Fibroblast of villous mesenchyme (primary cell): Measurements from ENCODE around the gene CD1E. TPM values are rescaled to one million over a fixed set of nuclear protein-coding genes. Genes with fewer than 3 reads are reported as not detected.

Source experiments
- DNase-seq: peaks from one replicate; pipeline ENCODE4 v3.0.0-alpha.2; 2010; ENCODE audit warnings: low read depth
- H3K4me3 ChIP-seq: 2 replicates; pipeline ENCODE4 v1.5.1; 2011; ENCODE audit warnings: low read depth, mild to moderate bottlenecking, low read length
- CTCF ChIP-seq: IDR thresholded peaks from 2 replicates; pipeline ENCODE4 v1.5.1; 2012; ENCODE audit warnings: low read depth, mild to moderate bottlenecking, low read length; ENCODE audit not compliant: insufficient read depth
- total RNA-seq: library from RNA; depleted of rRNA; stranded (reverse); fragments of >200 nt; gene quantifications from 2 replicates; pipeline ENCODE4 v1.2.3, GENCODE V29; 2012

Gene CD1E
- total RNA-seq, 1 donor = not detected

GRCh38 chr1:158391099-158391498 lies 37.4 kb downstream of the CD1E start:
- DNase-seq = no peak
- H3K4me3 ChIP-seq = no peak overlapping the region
- no peak for TF ChIP-seq CTCF

GRCh38 chr1:158393476-158393875 lies 39.8 kb downstream of the CD1E start:
- H3K4me3 ChIP-seq = no peak overlapping the region
- no peak for DNase-seq
- no peak for TF ChIP-seq CTCF

- H3K4me3 ChIP-seq = no peak overlapping the region
- DNase-seq = no peak
- TF ChIP-seq CTCF = no peak
Observed at GRCh38 chr1:158396646-158397045, 43.0 kb downstream of the CD1E start.

GRCh38 chr1:158398818-158399514 lies 45.3 kb downstream of the CD1E start, which contains the start of gene OR10T2:
Gene OR10T2 (minus strand): TSS chr1:158399466. CDS start chr1:158399466, 0 bp downstream.
- no peak within 1 kb of the TSS for H3K4me3 ChIP-seq
- TF ChIP-seq CTCF = no peak
- DNase-seq = no peak

GRCh38 chr1:158400871-158401270 lies 47.2 kb downstream of the CD1E start:
- TF ChIP-seq CTCF = no peak
- no peak for DNase-seq
- no peak overlapping the region for H3K4me3 ChIP-seq

GRCh38 chr1:158407092-158407491 lies 53.4 kb downstream of the CD1E start:
- no peak overlapping the region for H3K4me3 ChIP-seq

More at GRCh38 chr1:158407092-158407491, 53.4 kb downstream of the CD1E start:
- DNase-seq = no peak
- TF ChIP-seq CTCF = no peak

Other genes with a start within 250 kb of the CD1E start
- under 0.01 TPM in 2 replicates for gene CD1D, start 173.0 kb upstream of the CD1E start, total RNA-seq
- gene CD1A, start 99.5 kb upstream of the CD1E start, total RNA-seq = not detected in 2 replicates
- gene CD1C, start 64.0 kb upstream of the CD1E start, total RNA-seq = not detected in 2 replicates
- gene CD1B, start 22.4 kb upstream of the CD1E start, total RNA-seq = not detected in 2 replicates
- gene OR10T2, start 45.6 kb downstream of the CD1E start, total RNA-seq = not detected in 2 replicates
- gene OR10K2, start 72.3 kb downstream of the CD1E start, total RNA-seq = not detected in 2 replicates
- not detected in 2 replicates for gene OR10K1, start 107.9 kb downstream of the CD1E start, total RNA-seq
- not detected in 2 replicates for gene OR10R2, start 118.3 kb downstream of the CD1E start, total RNA-seq
- not detected in 2 replicates for gene OR6Y1, start 200.5 kb downstream of the CD1E start, total RNA-seq
- not detected in 2 replicates for gene OR6P1, start 216.7 kb downstream of the CD1E start, total RNA-seq
- not detected in 2 replicates for gene OR10X1, start 226.0 kb downstream of the CD1E start, total RNA-seq